ENCODE results near the gene CREBBP. TPM values are rescaled to one million over a fixed set of nuclear protein-coding genes. Genes with fewer than 3 reads are reported as not detected.

CREBBP gene
- total and polyA plus RNA-seq, 2 donors (not counting 3 experiments of a cell fraction or from before 2014, with no cell fraction given): 13.8 to 72.7 TPM

- FAIRE-seq: no peak
Measured at GRCh38 chr16:3725276-3725675, 155.2 kb downstream of the CREBBP start.

More at GRCh38 chr16:3725276-3725675, 155.2 kb downstream of the CREBBP start:
- no peak for DNase-seq (ENCODE audit: low read depth, low spot score)
- H3K36me3 ChIP-seq (ENCODE audit: control insufficient read depth in 2 of 2, extremely low read depth in 1 of 2, insufficient read depth in 2 of 2, low read length in 2 of 2): peaks cover 14 to 27% of the 10 kb centered on the region in 2 experiments
- H2AFZ ChIP-seq (ENCODE audit: low read depth, low read length): no peak overlapping the region
- no peak overlapping the region for H3K4me2 ChIP-seq (ENCODE audit: insufficient read depth, low read length)
- no TSS peak for BruUV-seq (replicated peaks)
- no peak overlapping the region for H3K27ac ChIP-seq (ENCODE audit: insufficient read depth, low read depth, low read length)
- no peaks in the 10 kb centered on the region for H3K27me3 ChIP-seq (ENCODE audit: control insufficient read depth in 2 of 2, insufficient read depth in 2 of 2, low read length in 2 of 2)
- intact Hi-C loops (cut with micrococcal nuclease) (no loop called here), dilution Hi-C loops (cut with MboI; ENCODE audit: extremely low pct_ligation_motif_present, low sequenced_read_pairs) (no loop called here)
- no peaks in the 10 kb centered on the region for H3K9me1 ChIP-seq (replicated peaks; ENCODE audit: control insufficient read depth, extremely low read depth, insufficient read depth, low read length)
- ChIA-PET CTCF (no interaction called here), POLR2A (no interaction called here)
- H4K20me1 ChIP-seq (replicated peaks; ENCODE audit: control insufficient read depth, extremely low read depth, insufficient read depth, low read length): no peaks in the 10 kb centered on the region
- no peaks in the 10 kb centered on the region for H3K9me3 ChIP-seq (replicated peaks; ENCODE audit: control insufficient read depth, insufficient read depth, low read length)
- H3K4me3 ChIP-seq (replicated peaks in 1 of 3; ENCODE audit: insufficient read depth in 1 of 3, low read depth in 1 of 3, low read length in 3 of 3): no peak overlapping the region
- H3K79me2 ChIP-seq (ENCODE audit: control insufficient read depth, insufficient read depth, low read length): no peaks in the 10 kb centered on the region
- no peak for TF ChIP-seq EZH2 (IDR thresholded peaks at IDR 0.05; ENCODE audit: borderline replicate concordance, low read depth, low read length, severe bottlenecking)
- TF ChIP-seq MYC (IDR thresholded peaks at IDR 0.05; ENCODE audit: low read depth, low read length): no peak
- TF ChIP-seq POLR2A (IDR thresholded peaks at IDR 0.05; ENCODE audit: low read depth, low read length): no peak
- TF ChIP-seq JUN (IDR thresholded peaks at IDR 0.05; ENCODE audit: borderline replicate concordance, insufficient read depth, insufficient read length, low read depth): no peak
- TF ChIP-seq FOS (IDR thresholded peaks at IDR 0.05; ENCODE audit: borderline replicate concordance, insufficient read depth, low read length): no peak
- TF ChIP-seq, protein P1, sequence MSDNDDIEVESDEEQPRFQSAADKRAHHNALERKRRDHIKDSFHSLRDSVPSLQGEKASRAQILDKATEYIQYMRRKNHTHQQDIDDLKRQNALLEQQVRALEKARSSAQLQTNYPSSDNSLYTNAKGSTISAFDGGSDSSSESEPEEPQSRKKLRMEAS (IDR thresholded peaks at IDR 0.05; ENCODE audit: insufficient read depth, insufficient read length): no peak
- TF ChIP-seq GATA2 (IDR thresholded peaks at IDR 0.05; ENCODE audit: insufficient read depth, insufficient read length, low read depth, low read length): no peak
- TF ChIP-seq POLR2AphosphoS5 (IDR thresholded peaks at IDR 0.05; ENCODE audit: insufficient read depth, low read depth, low read length): no peak
- TF ChIP-seq, protein P2, sequence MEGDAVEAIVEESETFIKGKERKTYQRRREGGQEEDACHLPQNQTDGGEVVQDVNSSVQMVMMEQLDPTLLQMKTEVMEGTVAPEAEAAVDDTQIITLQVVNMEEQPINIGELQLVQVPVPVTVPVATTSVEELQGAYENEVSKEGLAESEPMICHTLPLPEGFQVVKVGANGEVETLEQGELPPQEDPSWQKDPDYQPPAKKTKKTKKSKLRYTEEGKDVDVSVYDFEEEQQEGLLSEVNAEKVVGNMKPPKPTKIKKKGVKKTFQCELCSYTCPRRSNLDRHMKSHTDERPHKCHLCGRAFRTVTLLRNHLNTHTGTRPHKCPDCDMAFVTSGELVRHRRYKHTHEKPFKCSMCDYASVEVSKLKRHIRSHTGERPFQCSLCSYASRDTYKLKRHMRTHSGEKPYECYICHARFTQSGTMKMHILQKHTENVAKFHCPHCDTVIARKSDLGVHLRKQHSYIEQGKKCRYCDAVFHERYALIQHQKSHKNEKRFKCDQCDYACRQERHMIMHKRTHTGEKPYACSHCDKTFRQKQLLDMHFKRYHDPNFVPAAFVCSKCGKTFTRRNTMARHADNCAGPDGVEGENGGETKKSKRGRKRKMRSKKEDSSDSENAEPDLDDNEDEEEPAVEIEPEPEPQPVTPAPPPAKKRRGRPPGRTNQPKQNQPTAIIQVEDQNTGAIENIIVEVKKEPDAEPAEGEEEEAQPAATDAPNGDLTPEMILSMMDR (IDR thresholded peaks at IDR 0.05; ENCODE audit: extremely low read depth in 1 of 2, insufficient read depth in 1 of 2, low read depth in 1 of 2, low read length in 2 of 2): no peak
- H3K9ac ChIP-seq (replicated peaks; ENCODE audit: extremely low read depth, insufficient read depth, low read length): no peak overlapping the region
- no peaks in the 10 kb centered on the region for H3K4me1 ChIP-seq (ENCODE audit: control insufficient read depth, extremely low read depth, insufficient read depth, low read length)

Data from endothelial cell of umbilical vein (primary cell).